Kidney (tissue), 14 donors: ENCODE measurements around the gene QRFP. TPM values are rescaled to one million over a fixed set of nuclear protein-coding genes. Genes with fewer than 3 reads are reported as not detected.

ENCODE experiments used
- DNase-seq, 5 donors: peaks; one replicate each; pipeline ENCODE4 v3.0.0-alpha.2; 2013 to 2020
- FAIRE-seq: peaks from 2 replicates; lab custom pipeline; 2012; peaks lifted over from hg19 to GRCh38; lab: Jason Lieb, UNC
- H3K27ac ChIP-seq, 2 donors: one replicate each; pipeline ENCODE4 v1.7.0; 2013; ENCODE audit warnings: low read depth in 2 of 2, low read length in 2 of 2, inconsistent platforms in 1 of 2
- H3K27me3 ChIP-seq: one replicate; pipeline ENCODE4 v1.7.1; 2013; ENCODE audit warnings: low read length, inconsistent platforms; ENCODE audit not compliant: control insufficient read depth, insufficient read depth
- H3K36me3 ChIP-seq, 3 donors: one replicate each; pipeline versions ENCODE4 v1.7.0 to v1.7.1; 2013; ENCODE audit warnings: low read length in 3 of 3, control low read depth in 1 of 3, inconsistent platforms in 1 of 3; ENCODE audit not compliant: insufficient read depth in 3 of 3, control insufficient read depth in 2 of 3
- H3K4me1 ChIP-seq, 3 donors: one replicate each; pipeline versions ENCODE4 v1.7.0 to v1.7.1; 2013; ENCODE audit warnings: low read length in 3 of 3, inconsistent platforms in 1 of 3, low read depth in 1 of 3; ENCODE audit not compliant: control insufficient read depth in 2 of 3, insufficient read depth in 2 of 3
- H3K4me3 ChIP-seq, 3 donors: one replicate each; pipeline versions ENCODE4 v1.7.0 to v1.8.1; 2013; ENCODE audit warnings: low read length in 3 of 3, control low read depth in 1 of 3, inconsistent platforms in 1 of 3
- H3K9ac ChIP-seq, 3 donors: one replicate each; pipeline versions ENCODE4 v1.7.0 to v1.7.1; 2013; ENCODE audit warnings: low read length in 3 of 3, control low read depth in 1 of 3, inconsistent platforms in 1 of 3
- H3K9me3 ChIP-seq, 3 donors: one replicate each; pipeline versions ENCODE4 v1.7.0 to v1.7.1; 2013; ENCODE audit warnings: low read length in 3 of 3, control low read depth in 1 of 3, inconsistent platforms in 1 of 3; ENCODE audit not compliant: control insufficient read depth in 2 of 3, insufficient read depth in 1 of 3
- CTCF ChIP-seq: IDR thresholded peaks from 3 replicates; pipeline ENCODE4 v1.5.1; 2012; ENCODE audit warnings: mild to moderate bottlenecking, moderate library complexity, borderline replicate concordance; ENCODE audit not compliant: insufficient read depth; ENCODE audit errors: extremely low read depth
- intact Hi-C: fragments of 100-400 bp; cut with DNase I; formaldehyde crosslinking; loops from one replicate; pipeline ENCODE4 v1.11.1; 2022
- polyA plus RNA-seq: library from polyadenylated mRNA; stranded (reverse); fragments of 350-450 nt; fragmentation: Illumina TruSeq; extraction: RNeasy Lipid Tissue Mini Kit (QIAGEN cat#74804); gene quantifications from one replicate; pipeline ENCODE4 v1.2.3, GENCODE V29; 2014; ENCODE audit warnings: low read depth, low replicate concordance; ENCODE audit not compliant: insufficient read depth
- total RNA-seq: library from RNA; stranded (reverse); fragmentation: NEBNext Ultra II Directional; extraction: Animal tissue kit (Norgen Biotek cat#: 25700); gene quantifications from one replicate; pipeline ENCODE4 v1.2.1, GENCODE V29; 2021
- donor health status: control.
- donor health status: control.
- donor health status: control.
- donor health status: control.
- donor health status: control.
- donor health status: DM: yes; HTN: yes; CAD: no.
- donor health status: Normal renal cell carcinoma (clear cell type).

The QRFP gene
- total and polyA plus RNA-seq, 2 donors from 2014 or later: not detected

- Histone ChIP-seq H3K9me3 (no peaks in the 10 kb centered on the region), H3K4me1 (peaks cover 2 to 13% (median 10%) of the 10 kb centered on the region in 3 donors), H3K27me3 (no peaks in the 10 kb centered on the region), H3K9ac (no peak overlapping the region), H3K36me3 (peaks cover 10 to 17% (median 14%) of the 10 kb centered on the region in 3 donors), H3K4me3 (no peak overlapping the region), H3K27ac (no peak overlapping the region)
- peak in 1 of 5 donors; percentile 36 for DNase-seq
- FAIRE-seq: no peak
- TF ChIP-seq CTCF: no peak
- intact Hi-C loops: loop anchor here (10.0 kb wide), 1 partner anchor 93 kb away; no protein-coding TSS in a partner anchor
These were observed 29.1 kb downstream of the QRFP start for GRCh38 chr9:130867556-130867955.

GRCh38 chr9:130866474-130866965 is 30.1 kb downstream of the QRFP start:
- H3K27ac ChIP-seq: no peak overlapping the region
- H3K9ac ChIP-seq: no peak overlapping the region
- H3K27me3 ChIP-seq: no peaks in the 10 kb centered on the region
- no peaks in the 10 kb centered on the region for H3K9me3 ChIP-seq
- intact Hi-C loops: loop anchor here (10.0 kb wide), 1 partner anchor 92 kb away; no protein-coding TSS in a partner anchor
- FAIRE-seq: no peak
- H3K4me3 ChIP-seq: no peak overlapping the region
- peaks cover 0 to 12% (median 12%) of the 10 kb centered on the region in 3 donors for H3K36me3 ChIP-seq
- peak in 4 of 5 donors; percentile 86 to 95 (median 89) for DNase-seq
- H3K4me1 ChIP-seq: peaks cover 1 to 12% (median 2%) of the 10 kb centered on the region in 3 donors
- TF ChIP-seq CTCF: peak; percentile 75

GRCh38 chr9:130865921-130866320 is 30.7 kb downstream of the QRFP start:
- TF ChIP-seq CTCF: no peak
- H3K27ac ChIP-seq: no peak overlapping the region
- peaks cover 0 to 12% (median 10%) of the 10 kb centered on the region in 3 donors for H3K36me3 ChIP-seq
- H3K9me3 ChIP-seq: no peaks in the 10 kb centered on the region
- DNase-seq (no peak), FAIRE-seq (no peak)
- no peak overlapping the region for H3K9ac ChIP-seq
- H3K27me3 ChIP-seq: no peaks in the 10 kb centered on the region
- intact Hi-C loops: loop anchor here (10.0 kb wide), 1 partner anchor 91 kb away; no protein-coding TSS in a partner anchor
- H3K4me1 ChIP-seq: peaks cover 0 to 13% (median 2%) of the 10 kb centered on the region in 3 donors
- no peak overlapping the region for H3K4me3 ChIP-seq
